Activated CD8-positive, alpha-beta T cell treated with anti-CD3 and anti-CD28 coated beads for 36 hours (primary cell): Measurements from ENCODE around the gene RHOBTB3. TPM values are rescaled to one million over a fixed set of nuclear protein-coding genes. Genes with fewer than 3 reads are reported as not detected.
A peak's percentile ranks its signal among the peaks of the same experiment; 100 is the strongest.

Experiments
- ATAC-seq: fragments of 200-7000 bp; cut with Tn5 transposase; one replicate; pipeline ENCODE4 v1.10.0; 2021; ENCODE audit warnings: mild to moderate bottlenecking, moderate library complexity
- CTCF ChIA-PET: fragments of 350-600 bp; sonication (Branson Sonifier 250); formaldehyde crosslinking; loops from one replicate; lab custom pipeline; 2021; ENCODE audit warnings: antibody characterized with exemption; lab: Charles Lee
- POLR2A ChIA-PET: fragments of 350-600 bp; sonication (Branson Sonifier 250); formaldehyde crosslinking; loops from one replicate; lab custom pipeline; 2021; ENCODE audit warnings: antibody characterized with exemption; lab: Charles Lee
- DNase-seq: peaks from one replicate; pipeline ENCODE4 v3.0.0-alpha.2; 2020
- H3K27ac Mint-ChIP-seq: one replicate; pipeline ENCODE4 v1.8.0; 2021; ENCODE audit warnings: mild to moderate bottlenecking, mixed read lengths
- H3K27me3 Mint-ChIP-seq: one replicate; pipeline ENCODE4 v1.8.0; 2021; ENCODE audit warnings: mixed read lengths
- H3K36me3 Mint-ChIP-seq: one replicate; pipeline ENCODE4 v1.8.0; 2021; ENCODE audit warnings: low read depth, mixed read lengths
- H3K4me1 Mint-ChIP-seq: one replicate; pipeline ENCODE4 v1.8.0; 2021; ENCODE audit warnings: low read depth, mixed read lengths
- H3K4me3 Mint-ChIP-seq: one replicate; pipeline ENCODE4 v1.8.0; 2021; ENCODE audit warnings: mild to moderate bottlenecking, moderate library complexity, mixed read lengths
- H3K9me3 Mint-ChIP-seq: one replicate; pipeline ENCODE4 v1.8.0; 2021; ENCODE audit warnings: mixed read lengths
- intact Hi-C: fragments of 100-400 bp; cut with micrococcal nuclease; formaldehyde crosslinking; loops from one replicate; pipeline ENCODE4 v1.10.0; 2022
- total RNA-seq, 2 experiments: library from RNA; stranded (reverse); gene quantifications; one replicate each; pipeline ENCODE4 v1.2.3, GENCODE V29; 2021
- TF ChIP-seq, protein P1 (sequence below): fragments of 200-600 bp; IDR thresholded peaks from one replicate; pipeline ENCODE4 v1.8.0; 2022; ENCODE audit warnings: antibody characterized with exemption, mild to moderate bottlenecking

RHOBTB3 gene
- total RNA-seq, 2 experiments from 2014 or later: 0.50 to 1.1 TPM

- H3K36me3 Mint-ChIP-seq: peaks cover 3% of the 10 kb centered on the region
- TF ChIP-seq, protein P1, sequence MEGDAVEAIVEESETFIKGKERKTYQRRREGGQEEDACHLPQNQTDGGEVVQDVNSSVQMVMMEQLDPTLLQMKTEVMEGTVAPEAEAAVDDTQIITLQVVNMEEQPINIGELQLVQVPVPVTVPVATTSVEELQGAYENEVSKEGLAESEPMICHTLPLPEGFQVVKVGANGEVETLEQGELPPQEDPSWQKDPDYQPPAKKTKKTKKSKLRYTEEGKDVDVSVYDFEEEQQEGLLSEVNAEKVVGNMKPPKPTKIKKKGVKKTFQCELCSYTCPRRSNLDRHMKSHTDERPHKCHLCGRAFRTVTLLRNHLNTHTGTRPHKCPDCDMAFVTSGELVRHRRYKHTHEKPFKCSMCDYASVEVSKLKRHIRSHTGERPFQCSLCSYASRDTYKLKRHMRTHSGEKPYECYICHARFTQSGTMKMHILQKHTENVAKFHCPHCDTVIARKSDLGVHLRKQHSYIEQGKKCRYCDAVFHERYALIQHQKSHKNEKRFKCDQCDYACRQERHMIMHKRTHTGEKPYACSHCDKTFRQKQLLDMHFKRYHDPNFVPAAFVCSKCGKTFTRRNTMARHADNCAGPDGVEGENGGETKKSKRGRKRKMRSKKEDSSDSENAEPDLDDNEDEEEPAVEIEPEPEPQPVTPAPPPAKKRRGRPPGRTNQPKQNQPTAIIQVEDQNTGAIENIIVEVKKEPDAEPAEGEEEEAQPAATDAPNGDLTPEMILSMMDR: no peak
- ChIA-PET CTCF (interaction anchor here (1.0 to 1.3 kb wide), 2 partner anchors 11 to 46 kb away, joined by 3 read pairs; partner anchors contain the start of gene RHOBTB3), POLR2A (no interaction called here)
- no peak for DNase-seq
- ATAC-seq: no peak
- H3K27ac Mint-ChIP-seq: no peak overlapping the region
- no peaks in the 10 kb centered on the region for H3K9me3 Mint-ChIP-seq
- H3K27me3 Mint-ChIP-seq: peaks cover 6% of the 10 kb centered on the region
- peaks cover 6% of the 10 kb centered on the region for H3K4me1 Mint-ChIP-seq
- H3K4me3 Mint-ChIP-seq: no peak overlapping the region
- intact Hi-C loops: no loop called here
Observed at GRCh38 chr5:95741458-95741857, 10.3 kb downstream of the RHOBTB3 start.

DNA sequence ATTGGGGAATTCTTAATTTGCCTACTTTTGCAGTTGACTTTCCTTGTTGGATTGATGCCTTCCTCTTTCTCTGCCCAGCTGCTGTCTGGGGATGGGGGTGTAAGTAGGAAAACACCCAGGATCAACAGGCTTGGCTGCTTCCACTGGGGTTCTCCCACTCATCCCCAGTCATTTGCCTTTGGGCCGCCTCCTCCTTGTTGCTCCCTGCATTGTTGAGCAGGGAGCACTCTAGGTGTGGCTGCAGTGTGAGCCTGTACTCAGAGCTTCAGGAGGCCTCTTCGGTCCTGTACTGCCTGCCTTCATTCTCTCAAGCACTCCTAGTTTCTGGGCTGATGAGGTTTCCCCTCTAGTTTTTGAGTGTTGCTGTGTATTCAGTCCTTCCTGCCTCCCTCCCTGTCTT is 12.1 kb downstream of the RHOBTB3 start:
- no peak for DNase-seq
- H3K4me3 Mint-ChIP-seq: no peak overlapping the region
- no peak overlapping the region for H3K27ac Mint-ChIP-seq
- peaks cover 3% of the 10 kb centered on the region for H3K36me3 Mint-ChIP-seq
- ChIA-PET CTCF (interaction anchor here (0.8 kb wide), 1 partner anchor 38 kb away, joined by 3 read pairs; no protein-coding TSS in a partner anchor), POLR2A (no interaction called here)
- H3K4me1 Mint-ChIP-seq: peaks cover 10% of the 10 kb centered on the region
- H3K9me3 Mint-ChIP-seq: no peaks in the 10 kb centered on the region
- no peak for ATAC-seq
- peaks cover 6% of the 10 kb centered on the region for H3K27me3 Mint-ChIP-seq
- TF ChIP-seq, protein P1: no peak
- intact Hi-C loops: no loop called here

DNA sequence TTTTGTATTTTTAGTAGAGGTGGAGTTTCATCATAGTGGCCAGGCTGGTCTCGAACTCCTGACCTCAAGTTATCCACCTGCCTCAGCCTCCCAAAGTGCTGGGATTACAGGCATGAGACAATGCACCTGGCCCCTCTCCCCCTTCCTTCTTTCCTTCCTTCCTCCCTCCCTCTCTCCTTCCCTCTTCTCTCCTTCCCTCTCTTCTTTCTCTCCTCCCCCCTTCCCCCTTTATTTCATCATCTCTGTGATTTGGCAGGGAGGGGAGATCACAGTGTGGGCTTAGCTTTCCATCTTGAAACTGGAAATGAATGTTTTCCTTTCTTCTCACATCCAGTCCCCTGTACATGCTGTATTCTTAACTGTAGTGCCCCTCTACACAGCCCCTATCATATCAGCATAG is 12.7 kb downstream of the RHOBTB3 start:
- intact Hi-C loops: no loop called here
- Mint-ChIP-seq H3K9me3 (no peaks in the 10 kb centered on the region), H3K27me3 (peaks cover 4% of the 10 kb centered on the region), H3K36me3 (peaks cover 3% of the 10 kb centered on the region), H3K27ac (no peak overlapping the region), H3K4me3 (no peak overlapping the region), H3K4me1 (peaks cover 10% of the 10 kb centered on the region)
- TF ChIP-seq, protein P1: no peak
- DNase-seq: no peak
- ChIA-PET POLR2A (no interaction called here), CTCF (interaction anchor here (0.7 to 0.8 kb wide), 2 partner anchors 26 to 38 kb away, joined by 3 read pairs; no protein-coding TSS in a partner anchor)
- no peak for ATAC-seq

GRCh38 chr5:95746194-95746593 is 15.1 kb downstream of the RHOBTB3 start:
- peaks cover 10% of the 10 kb centered on the region for H3K4me1 Mint-ChIP-seq
- TF ChIP-seq, protein P1: no peak
- H3K36me3 Mint-ChIP-seq: no peaks in the 10 kb centered on the region
- CTCF ChIA-PET: interaction anchor here (0.8 to 1.5 kb wide), 2 partner anchors 35 to 100 kb away, joined by 3 read pairs; no protein-coding TSS in a partner anchor
- DNase-seq: no peak
- ATAC-seq: no peak
- no peaks in the 10 kb centered on the region for H3K27me3 Mint-ChIP-seq
- H3K9me3 Mint-ChIP-seq: no peaks in the 10 kb centered on the region
- POLR2A ChIA-PET: no interaction called here
- intact Hi-C loops: no loop called here
- no peak overlapping the region for H3K27ac Mint-ChIP-seq
- H3K4me3 Mint-ChIP-seq: no peak overlapping the region

- ChIA-PET CTCF (no interaction called here), POLR2A (no interaction called here)
- TF ChIP-seq, protein P1: no peak
- Mint-ChIP-seq H3K36me3 (no peaks in the 10 kb centered on the region), H3K27ac (no peak overlapping the region), H3K9me3 (no peaks in the 10 kb centered on the region), H3K4me1 (peaks cover 10% of the 10 kb centered on the region), H3K27me3 (no peaks in the 10 kb centered on the region), H3K4me3 (no peak overlapping the region)
- intact Hi-C loops: no loop called here
- ATAC-seq (peak; percentile 70), DNase-seq (no peak)
Observed at GRCh38 chr5:95746722-95747679, 15.9 kb downstream of the RHOBTB3 start.
